Right lobe of liver (tissue), 4 donors: ENCODE results near the gene HOATZ.

Experiments used
- CTCF ChIP-seq, 4 donors: fragments of 200-600 bp in 3 of 4; fragments of 450-650 bp in 1 of 4; IDR thresholded peaks; one replicate each; pipeline versions ENCODE4 v1.5.1 to v1.8.0; 2016 to 2022; ENCODE audit warnings: antibody characterized with exemption in 4 of 4, mild to moderate bottlenecking in 2 of 4
- POLR2A ChIP-seq: fragments of 450-650 bp; IDR thresholded peaks from one replicate; pipeline ENCODE4 v1.6.1; 2017; ENCODE audit warnings: antibody characterized with exemption, mild to moderate bottlenecking
- donor health status: DM: no; HTN: no; CAD: no.
- donor health status: DM: no; HTN: no; CAD: no.
- donor health status: DM: no; HTN: yes; CAD: no.

GRCh38 chr11:111483431-111483830 is 31.1 kb upstream of the HOATZ start:
- TF ChIP-seq CTCF (IDR thresholded peaks at IDR 0.05) = no peak
- no peak for TF ChIP-seq POLR2A
